C4-2B (cell line): Measurements from ENCODE around the gene FNIP2.

Experiments used
- ZFX ChIP-seq: fragments of 450-650 bp; IDR thresholded peaks from 2 replicates; pipeline ENCODE4 v1.6.1; 2017
- TF ChIP-seq, protein P1 (sequence below): fragments of 450-650 bp; conservative IDR thresholded peaks from 2 replicates; pipeline ENCODE4 v1.5.1; 2017; ENCODE audit warnings: mild to moderate bottlenecking

GRCh38 chr4:158767451-158767850 lies 1.4 kb upstream of the FNIP2 start:
- TF ChIP-seq, protein P1, sequence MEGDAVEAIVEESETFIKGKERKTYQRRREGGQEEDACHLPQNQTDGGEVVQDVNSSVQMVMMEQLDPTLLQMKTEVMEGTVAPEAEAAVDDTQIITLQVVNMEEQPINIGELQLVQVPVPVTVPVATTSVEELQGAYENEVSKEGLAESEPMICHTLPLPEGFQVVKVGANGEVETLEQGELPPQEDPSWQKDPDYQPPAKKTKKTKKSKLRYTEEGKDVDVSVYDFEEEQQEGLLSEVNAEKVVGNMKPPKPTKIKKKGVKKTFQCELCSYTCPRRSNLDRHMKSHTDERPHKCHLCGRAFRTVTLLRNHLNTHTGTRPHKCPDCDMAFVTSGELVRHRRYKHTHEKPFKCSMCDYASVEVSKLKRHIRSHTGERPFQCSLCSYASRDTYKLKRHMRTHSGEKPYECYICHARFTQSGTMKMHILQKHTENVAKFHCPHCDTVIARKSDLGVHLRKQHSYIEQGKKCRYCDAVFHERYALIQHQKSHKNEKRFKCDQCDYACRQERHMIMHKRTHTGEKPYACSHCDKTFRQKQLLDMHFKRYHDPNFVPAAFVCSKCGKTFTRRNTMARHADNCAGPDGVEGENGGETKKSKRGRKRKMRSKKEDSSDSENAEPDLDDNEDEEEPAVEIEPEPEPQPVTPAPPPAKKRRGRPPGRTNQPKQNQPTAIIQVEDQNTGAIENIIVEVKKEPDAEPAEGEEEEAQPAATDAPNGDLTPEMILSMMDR: no peak
- no peak for TF ChIP-seq ZFX
